Hepatocyte (in vitro differentiated cells): ENCODE data around the gene OR7A17.

Source experiments
- EZH2 ChIP-seq: fragments of 200-600 bp; sonication (generic); IDR thresholded peaks from 2 replicates; pipeline ENCODE4 v1.6.1; 2016; ENCODE audit warnings: antibody characterized with exemption, mild to moderate bottlenecking, borderline replicate concordance
- TF ChIP-seq, protein P1 (sequence below): fragments of 200-600 bp; sonication (generic); IDR thresholded peaks from 2 replicates; pipeline ENCODE4 v1.5.1; 2016; ENCODE audit warnings: antibody characterized with exemption, mild to moderate bottlenecking; ENCODE audit not compliant: poor library complexity

DNA sequence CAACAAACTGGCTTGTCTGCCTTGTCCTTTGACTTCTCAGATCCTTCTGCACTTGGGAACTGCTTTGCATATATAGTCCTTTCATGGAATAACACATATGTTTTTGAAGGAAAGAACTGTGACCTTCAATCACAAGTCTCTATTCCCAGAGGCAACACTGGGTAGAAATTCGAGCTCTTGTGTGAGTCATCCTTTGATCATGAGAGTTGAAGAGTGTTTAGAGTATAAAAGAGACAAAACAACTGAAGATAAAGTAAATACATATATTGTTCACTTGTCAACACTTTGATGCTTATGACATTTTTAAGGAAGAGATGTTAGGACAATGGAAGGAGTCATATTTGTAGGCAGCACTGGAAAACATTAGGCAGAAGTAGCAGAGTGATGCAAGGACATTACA lies 45.7 kb downstream of the OR7A17 start:
- TF ChIP-seq, protein P1, sequence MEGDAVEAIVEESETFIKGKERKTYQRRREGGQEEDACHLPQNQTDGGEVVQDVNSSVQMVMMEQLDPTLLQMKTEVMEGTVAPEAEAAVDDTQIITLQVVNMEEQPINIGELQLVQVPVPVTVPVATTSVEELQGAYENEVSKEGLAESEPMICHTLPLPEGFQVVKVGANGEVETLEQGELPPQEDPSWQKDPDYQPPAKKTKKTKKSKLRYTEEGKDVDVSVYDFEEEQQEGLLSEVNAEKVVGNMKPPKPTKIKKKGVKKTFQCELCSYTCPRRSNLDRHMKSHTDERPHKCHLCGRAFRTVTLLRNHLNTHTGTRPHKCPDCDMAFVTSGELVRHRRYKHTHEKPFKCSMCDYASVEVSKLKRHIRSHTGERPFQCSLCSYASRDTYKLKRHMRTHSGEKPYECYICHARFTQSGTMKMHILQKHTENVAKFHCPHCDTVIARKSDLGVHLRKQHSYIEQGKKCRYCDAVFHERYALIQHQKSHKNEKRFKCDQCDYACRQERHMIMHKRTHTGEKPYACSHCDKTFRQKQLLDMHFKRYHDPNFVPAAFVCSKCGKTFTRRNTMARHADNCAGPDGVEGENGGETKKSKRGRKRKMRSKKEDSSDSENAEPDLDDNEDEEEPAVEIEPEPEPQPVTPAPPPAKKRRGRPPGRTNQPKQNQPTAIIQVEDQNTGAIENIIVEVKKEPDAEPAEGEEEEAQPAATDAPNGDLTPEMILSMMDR, result no peak
- TF ChIP-seq EZH2, result no peak
